Measurements from ENCODE around the gene PRDM2.
A peak's percentile ranks its signal among the peaks of the same experiment; 100 is the strongest.

Gene PRDM2

DNA sequence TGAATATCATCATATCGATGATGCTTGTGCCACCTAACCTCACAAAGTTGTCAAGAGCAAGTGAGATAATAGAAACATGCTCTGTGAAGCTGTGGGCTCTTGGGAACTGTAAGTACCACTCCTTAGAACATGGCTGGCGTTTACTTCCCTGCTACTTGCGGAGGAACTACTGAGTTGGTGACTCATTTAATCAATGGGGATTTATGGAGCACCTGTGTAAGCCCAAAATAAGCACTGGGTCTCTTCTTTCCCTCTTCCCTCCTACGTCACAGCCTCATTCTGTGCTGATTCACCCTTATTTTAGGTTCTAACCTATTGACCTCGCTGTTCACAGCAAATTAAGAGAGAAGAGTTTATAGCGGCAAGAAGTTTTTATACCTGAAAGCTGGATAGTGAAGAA is 52.9 kb downstream of the PRDM2 start:
- no peak for TF ChIP-seq EZH2phosphoT487 (conservative IDR thresholded peaks at IDR 0.05; ENCODE audit: low read length)
- TF ChIP-seq, protein P1, sequence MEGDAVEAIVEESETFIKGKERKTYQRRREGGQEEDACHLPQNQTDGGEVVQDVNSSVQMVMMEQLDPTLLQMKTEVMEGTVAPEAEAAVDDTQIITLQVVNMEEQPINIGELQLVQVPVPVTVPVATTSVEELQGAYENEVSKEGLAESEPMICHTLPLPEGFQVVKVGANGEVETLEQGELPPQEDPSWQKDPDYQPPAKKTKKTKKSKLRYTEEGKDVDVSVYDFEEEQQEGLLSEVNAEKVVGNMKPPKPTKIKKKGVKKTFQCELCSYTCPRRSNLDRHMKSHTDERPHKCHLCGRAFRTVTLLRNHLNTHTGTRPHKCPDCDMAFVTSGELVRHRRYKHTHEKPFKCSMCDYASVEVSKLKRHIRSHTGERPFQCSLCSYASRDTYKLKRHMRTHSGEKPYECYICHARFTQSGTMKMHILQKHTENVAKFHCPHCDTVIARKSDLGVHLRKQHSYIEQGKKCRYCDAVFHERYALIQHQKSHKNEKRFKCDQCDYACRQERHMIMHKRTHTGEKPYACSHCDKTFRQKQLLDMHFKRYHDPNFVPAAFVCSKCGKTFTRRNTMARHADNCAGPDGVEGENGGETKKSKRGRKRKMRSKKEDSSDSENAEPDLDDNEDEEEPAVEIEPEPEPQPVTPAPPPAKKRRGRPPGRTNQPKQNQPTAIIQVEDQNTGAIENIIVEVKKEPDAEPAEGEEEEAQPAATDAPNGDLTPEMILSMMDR (IDR thresholded peaks at IDR 0.05; ENCODE audit: insufficient read depth, low read length, poor library complexity, severe bottlenecking) = no peak
- no peak overlapping the region for H3K9ac ChIP-seq (ENCODE audit: low read length)
- peak overlapping the region; percentile 99 for H3K4me2 ChIP-seq (ENCODE audit: low read depth, low read length, poor library complexity, severe bottlenecking)
- no peaks in the 10 kb centered on the region for H3K9me2 ChIP-seq (replicated peaks; ENCODE audit: insufficient read depth, low read length)
- no peaks in the 10 kb centered on the region for H3K27me3 ChIP-seq (ENCODE audit: low read length)
- H3F3A ChIP-seq (ENCODE audit: insufficient read depth) = peaks cover 12% of the 10 kb centered on the region
- peaks cover 84% of the 10 kb centered on the region for H3K79me2 ChIP-seq (ENCODE audit: insufficient read depth, low read length)
- no peak overlapping the region for H3K4me3 ChIP-seq (ENCODE audit: insufficient read depth, low read length, poor library complexity, severe bottlenecking)
- H2AFZ ChIP-seq (ENCODE audit: low read depth, low read length, severe bottlenecking) = no peak overlapping the region
- peaks cover 58% of the 10 kb centered on the region for H4K20me1 ChIP-seq (ENCODE audit: low read depth, low read length)
- no peak overlapping the region for H3K27ac ChIP-seq (ENCODE audit: low read depth, low read length)
- no peaks in the 10 kb centered on the region for H3K9me3 ChIP-seq (ENCODE audit: insufficient read depth, low read length)
- peaks cover 31% of the 10 kb centered on the region for H3K36me3 ChIP-seq (ENCODE audit: low read length)

DNA sequence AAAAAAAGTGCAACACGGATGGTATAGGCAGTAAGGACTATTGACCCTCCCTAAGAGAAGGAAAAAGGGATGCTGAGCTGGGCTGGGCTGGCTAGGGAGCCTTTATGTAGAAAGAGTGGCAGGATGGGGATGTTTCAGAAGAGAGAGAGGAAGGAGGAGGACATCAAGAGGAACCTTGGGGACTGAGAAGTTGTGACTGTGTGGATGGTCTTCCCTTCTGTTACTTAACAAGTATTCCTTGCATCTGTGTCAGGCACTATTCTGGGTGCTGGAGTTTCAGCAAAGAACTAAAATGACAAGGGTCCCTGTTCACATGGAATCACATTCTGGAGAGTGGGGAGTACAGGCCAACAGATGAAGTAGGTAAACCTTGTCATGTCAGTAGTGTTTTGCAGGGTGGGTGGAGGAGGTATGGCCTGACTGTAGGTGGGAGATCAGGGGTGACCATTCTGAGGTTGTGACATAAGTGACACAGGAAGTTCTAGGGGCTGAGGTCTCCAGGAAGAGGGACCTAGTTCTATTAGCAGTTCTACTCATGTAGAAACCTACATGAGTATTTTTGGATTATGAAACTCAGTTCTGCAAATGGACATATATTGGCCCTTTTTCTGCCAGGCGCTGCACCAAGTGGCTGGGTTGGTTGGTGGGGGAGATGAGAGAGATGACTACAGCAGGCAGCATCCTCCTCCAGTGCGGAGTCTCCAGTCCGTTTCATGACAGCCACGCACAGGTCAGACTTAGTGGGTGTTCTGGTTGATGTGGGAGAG is 53.8 kb downstream of the PRDM2 start:
- Histone ChIP-seq H4K20me1 (ENCODE audit: low read depth, low read length) (peaks cover 64% of the 10 kb centered on the region), H3K79me2 (ENCODE audit: insufficient read depth, low read length) (peaks cover 93% of the 10 kb centered on the region)

DNA sequence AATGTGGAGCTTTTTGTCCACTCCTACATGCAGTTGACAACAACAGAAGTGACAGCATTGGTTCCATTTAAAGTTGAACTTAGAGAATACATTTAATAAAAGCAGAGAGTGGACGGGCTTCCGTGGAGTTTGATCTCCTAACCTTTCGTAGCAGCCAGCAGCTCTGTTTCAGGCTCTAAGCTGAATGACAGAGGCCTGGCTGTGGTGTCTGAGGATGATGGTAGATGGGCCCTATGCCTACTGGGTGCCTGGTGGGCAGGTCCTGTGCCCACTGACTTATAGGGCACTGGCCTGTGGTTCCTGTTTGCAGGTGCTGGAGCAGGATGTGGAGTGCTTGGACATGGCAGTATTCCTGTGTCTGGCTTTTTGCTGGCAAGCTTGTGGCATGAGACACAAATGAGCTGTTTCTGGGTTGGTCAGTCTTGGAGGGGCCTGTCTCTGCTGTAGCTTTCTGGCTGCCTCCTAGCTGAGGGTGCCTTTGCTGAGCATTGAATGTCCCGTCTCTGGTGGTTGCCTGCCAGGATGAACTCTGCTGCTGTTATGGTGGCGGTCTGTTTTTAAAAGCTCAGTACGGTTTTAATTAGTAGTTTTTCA is 54.6 kb downstream of the PRDM2 start:
- H3K27me3 ChIP-seq (ENCODE audit: low read length) = no peaks in the 10 kb centered on the region
- H3K9me3 ChIP-seq (ENCODE audit: insufficient read depth, low read length) = no peaks in the 10 kb centered on the region
- no peak overlapping the region for H3K4me3 ChIP-seq (ENCODE audit: insufficient read depth, low read length, poor library complexity, severe bottlenecking)
- no peak overlapping the region for H2AFZ ChIP-seq (ENCODE audit: low read depth, low read length, severe bottlenecking)
- peaks cover 100% of the 10 kb centered on the region for H3K79me2 ChIP-seq (ENCODE audit: insufficient read depth, low read length)
- no peaks in the 10 kb centered on the region for H3K9me2 ChIP-seq (replicated peaks; ENCODE audit: insufficient read depth, low read length)
- no peak overlapping the region; the same call in 1 of the 2 replicates for H3K9ac ChIP-seq (ENCODE audit: low read length)
- peaks cover 27% of the 10 kb centered on the region for H3K36me3 ChIP-seq (ENCODE audit: low read length)
- TF ChIP-seq, protein P1 (IDR thresholded peaks at IDR 0.05; ENCODE audit: insufficient read depth, low read length, poor library complexity, severe bottlenecking) = no peak
- no peak for TF ChIP-seq EZH2phosphoT487 (conservative IDR thresholded peaks at IDR 0.05; ENCODE audit: low read length)
- peaks cover 7% of the 10 kb centered on the region; the same call in 1 of the 2 replicates for H3F3A ChIP-seq (ENCODE audit: insufficient read depth)
- peaks cover 71% of the 10 kb centered on the region for H4K20me1 ChIP-seq (ENCODE audit: low read depth, low read length)
- H3K4me2 ChIP-seq (ENCODE audit: low read depth, low read length, poor library complexity, severe bottlenecking) = peak overlapping the region; percentile 20
- H3K27ac ChIP-seq (ENCODE audit: low read depth, low read length) = no peak overlapping the region

More for the DNA sequence above, 53.8 kb downstream of the PRDM2 start:
- TF ChIP-seq, protein P1 (IDR thresholded peaks at IDR 0.05; ENCODE audit: insufficient read depth, low read length, poor library complexity, severe bottlenecking) = no peak
- TF ChIP-seq EZH2phosphoT487 (conservative IDR thresholded peaks at IDR 0.05; ENCODE audit: low read length) = no peak
- Histone ChIP-seq H3K27me3 (ENCODE audit: low read length) (no peaks in the 10 kb centered on the region), H3K9me2 (replicated peaks; ENCODE audit: insufficient read depth, low read length) (no peaks in the 10 kb centered on the region), H3K4me3 (ENCODE audit: insufficient read depth, low read length, poor library complexity, severe bottlenecking) (no peak overlapping the region), H3K9me3 (ENCODE audit: insufficient read depth, low read length) (no peaks in the 10 kb centered on the region), H3K4me2 (ENCODE audit: low read depth, low read length, poor library complexity, severe bottlenecking) (peak overlapping the region; percentile 99), H3F3A (ENCODE audit: insufficient read depth) (peaks cover 7% of the 10 kb centered on the region; the same call in 1 of the 2 replicates), H2AFZ (ENCODE audit: low read depth, low read length, severe bottlenecking) (no peak overlapping the region), H3K36me3 (ENCODE audit: low read length) (peaks cover 27% of the 10 kb centered on the region), H3K9ac (ENCODE audit: low read length) (no peak overlapping the region), H3K27ac (ENCODE audit: low read depth, low read length) (no peak overlapping the region)

Measured in SU-DHL-6 (cell line).